HG02642 (cell line): ENCODE results near the gene TMEM129.

Experiments used
- ATAC-seq: cut with Tn5 transposase; IDR thresholded peaks from one replicate; pipeline ENCODE4 v1.9.1; 2021; ENCODE audit warnings: mild to moderate bottlenecking; ENCODE audit not compliant: unreplicated experiment, poor library complexity

The TMEM129 gene

GRCh38 chr4:1759170-1759817, 38.2 kb upstream of the TMEM129 start:
- no peak for ATAC-seq

GRCh38 chr4:1758306-1759121, 37.4 kb upstream of the TMEM129 start:
- ATAC-seq, result no peak

GRCh38 chr4:1757836-1758235, 36.7 kb upstream of the TMEM129 start:
- no peak for ATAC-seq

- no peak for ATAC-seq
These were observed 36.0 kb upstream of the TMEM129 start for GRCh38 chr4:1756893-1757779.

GRCh38 chr4:1756079-1756478, 35.0 kb upstream of the TMEM129 start:
- ATAC-seq, result no peak

GRCh38 chr4:1755297-1755696, 34.2 kb upstream of the TMEM129 start:
- ATAC-seq, result no peak

- no peak for ATAC-seq
These were observed 33.2 kb upstream of the TMEM129 start for GRCh38 chr4:1754336-1754735.

GRCh38 chr4:1753697-1754311, 32.7 kb upstream of the TMEM129 start:
- ATAC-seq, result no peak

- no peak for ATAC-seq
These were observed 32.2 kb upstream of the TMEM129 start for GRCh38 chr4:1753294-1753696.

- ATAC-seq, result no peak
These were observed 31.3 kb upstream of the TMEM129 start for GRCh38 chr4:1752284-1753041.

- ATAC-seq, result no peak
These were observed 30.8 kb upstream of the TMEM129 start for GRCh38 chr4:1751919-1752283.

GRCh38 chr4:1751155-1751918, 30.2 kb upstream of the TMEM129 start:
- no peak for ATAC-seq

- ATAC-seq, result no peak
These were observed 29.4 kb upstream of the TMEM129 start for GRCh38 chr4:1750381-1751154.

GRCh38 chr4:1749826-1750225, 28.7 kb upstream of the TMEM129 start:
- no peak for ATAC-seq

GRCh38 chr4:1749370-1749769, 28.2 kb upstream of the TMEM129 start:
- no peak for ATAC-seq

- no peak for ATAC-seq
These were observed 27.4 kb upstream of the TMEM129 start for GRCh38 chr4:1748465-1748995.

GRCh38 chr4:1747603-1747967, 26.5 kb upstream of the TMEM129 start:
- ATAC-seq, result no peak

- ATAC-seq, result no peak
These were observed 25.9 kb upstream of the TMEM129 start for GRCh38 chr4:1746919-1747602.
